Measurements from ENCODE around the gene ZNF417. TPM values are rescaled to one million over a fixed set of nuclear protein-coding genes. Genes with fewer than 3 reads are reported as not detected.

Gene ZNF417
- total RNA-seq, 1 experiment from 2014 or later, result 12.3 TPM

GRCh38 chr19:57946316-57946715 lies 29.9 kb upstream of the ZNF417 start:
- H3K36me3 ChIP-seq (ENCODE audit: insufficient read depth, low read length), result peaks cover 22% of the 10 kb centered on the region
- H3K79me2 ChIP-seq (ENCODE audit: low read length), result peaks cover 27% of the 10 kb centered on the region
- H3K4me1 ChIP-seq (ENCODE audit: low read length), result peaks cover 6% of the 10 kb centered on the region; the same call in 1 of the 2 replicates
- no peaks in the 10 kb centered on the region for H4K20me1 ChIP-seq (ENCODE audit: insufficient read depth, low read depth, low read length)
- H3K4me2 ChIP-seq (ENCODE audit: low read depth, low read length, poor library complexity, severe bottlenecking), result peak overlapping the region; percentile 63
- H3K27me3 ChIP-seq (ENCODE audit: low read length), result no peaks in the 10 kb centered on the region; the same call in 1 of the 2 replicates
- no peak for DNase-seq
- H3K27ac ChIP-seq (ENCODE audit: low read length), result no peak overlapping the region
- H3K4me3 ChIP-seq (ENCODE audit: low read length), result peak overlapping the region; percentile 73
- peaks cover 60% of the 10 kb centered on the region for H3K9me3 ChIP-seq (ENCODE audit: low read length)
- H2AFZ ChIP-seq (ENCODE audit: low read length), result no peak overlapping the region
- no peaks in the 10 kb centered on the region for H3K9me2 ChIP-seq (replicated peaks; ENCODE audit: insufficient read depth, low read length)
- H3K9ac ChIP-seq (ENCODE audit: low read length), result no peak overlapping the region

- Histone ChIP-seq H3K79me2 (ENCODE audit: low read length) (peaks cover 20% of the 10 kb centered on the region), H2AFZ (ENCODE audit: low read length) (no peak overlapping the region), H4K20me1 (ENCODE audit: insufficient read depth, low read depth, low read length) (no peaks in the 10 kb centered on the region), H3K27me3 (ENCODE audit: low read length) (no peaks in the 10 kb centered on the region), H3K9me3 (ENCODE audit: low read length) (peaks cover 49% of the 10 kb centered on the region), H3K36me3 (ENCODE audit: insufficient read depth, low read length) (peaks cover 29% of the 10 kb centered on the region), H3K9me2 (replicated peaks; ENCODE audit: insufficient read depth, low read length) (no peaks in the 10 kb centered on the region), H3K27ac (ENCODE audit: low read length) (no peak overlapping the region), H3K9ac (ENCODE audit: low read length) (no peak overlapping the region), H3K4me2 (ENCODE audit: low read depth, low read length, poor library complexity, severe bottlenecking) (no peak overlapping the region), H3K4me3 (ENCODE audit: low read length) (no peak overlapping the region), H3K4me1 (ENCODE audit: low read length) (peaks cover 3% of the 10 kb centered on the region; the same call in 1 of the 2 replicates)
- no peak for DNase-seq
Observed at GRCh38 chr19:57941593-57941992, 25.2 kb upstream of the ZNF417 start.

GRCh38 chr19:57935731-57936130 lies 19.3 kb upstream of the ZNF417 start:
- no peak overlapping the region for H3K27ac ChIP-seq (ENCODE audit: low read length)
- no peaks in the 10 kb centered on the region for H3K4me1 ChIP-seq (ENCODE audit: low read length)
- no peak for DNase-seq
- H2AFZ ChIP-seq (ENCODE audit: low read length), result no peak overlapping the region
- peaks cover 24% of the 10 kb centered on the region for H3K9me3 ChIP-seq (ENCODE audit: low read length)
- no peaks in the 10 kb centered on the region for H3K79me2 ChIP-seq (ENCODE audit: low read length)
- 0 out of 2 replicates have a peak, but pooled peaks cover under 1% of the 10 kb centered on the region for H3K36me3 ChIP-seq (ENCODE audit: insufficient read depth, low read length)
- H4K20me1 ChIP-seq (ENCODE audit: insufficient read depth, low read depth, low read length), result no peaks in the 10 kb centered on the region
- H3K9me2 ChIP-seq (replicated peaks; ENCODE audit: insufficient read depth, low read length), result no peaks in the 10 kb centered on the region
- H3K4me2 ChIP-seq (ENCODE audit: low read depth, low read length, poor library complexity, severe bottlenecking), result no peak overlapping the region
- H3K9ac ChIP-seq (ENCODE audit: low read length), result no peak overlapping the region
- H3K4me3 ChIP-seq (ENCODE audit: low read length), result no peak overlapping the region
- H3K27me3 ChIP-seq (ENCODE audit: low read length), result no peaks in the 10 kb centered on the region

GRCh38 chr19:57934820-57935665 lies 18.7 kb upstream of the ZNF417 start, which contains the start of gene ZNF418:
Gene ZNF418 (minus strand): TSS chr19:57935402. CDS start chr19:57933822, 1,580 bp downstream.
- Histone ChIP-seq H3K4me3 (ENCODE audit: low read length) (no peak within 1 kb of the TSS), H3K4me2 (ENCODE audit: low read depth, low read length, poor library complexity, severe bottlenecking) (no peak within 1 kb of the TSS), H3K27ac (ENCODE audit: low read length) (no peak within 1 kb of the TSS), H3K9me3 (ENCODE audit: low read length) (peaks cover 24% of the 10 kb centered on the region), H4K20me1 (ENCODE audit: insufficient read depth, low read depth, low read length) (no peaks in the 10 kb centered on the region), H3K27me3 (ENCODE audit: low read length) (no peaks in the 10 kb centered on the region), H3K9ac (ENCODE audit: low read length) (no peak within 1 kb of the TSS), H3K9me2 (replicated peaks; ENCODE audit: insufficient read depth, low read length) (no peaks in the 10 kb centered on the region), H3K4me1 (ENCODE audit: low read length) (no peaks in the 10 kb centered on the region), H3K36me3 (ENCODE audit: insufficient read depth, low read length) (no peaks in the 10 kb centered on the region), H3K79me2 (ENCODE audit: low read length) (no peaks in the 10 kb centered on the region), H2AFZ (ENCODE audit: low read length) (no peak within 1 kb of the TSS)
- DNase-seq, result no peak

GRCh38 chr19:57927587-57927986 lies 11.2 kb upstream of the ZNF417 start:
- no peaks in the 10 kb centered on the region for H3K79me2 ChIP-seq (ENCODE audit: low read length)
- H4K20me1 ChIP-seq (ENCODE audit: insufficient read depth, low read depth, low read length), result no peaks in the 10 kb centered on the region
- no peaks in the 10 kb centered on the region for H3K27me3 ChIP-seq (ENCODE audit: low read length)
- no peak overlapping the region for H3K4me3 ChIP-seq (ENCODE audit: low read length)
- H3K4me1 ChIP-seq (ENCODE audit: low read length), result no peaks in the 10 kb centered on the region
- DNase-seq, result no peak
- peaks cover 28% of the 10 kb centered on the region for H3K9me3 ChIP-seq (ENCODE audit: low read length)
- H3K9me2 ChIP-seq (replicated peaks; ENCODE audit: insufficient read depth, low read length), result no peaks in the 10 kb centered on the region
- no peak overlapping the region for H3K27ac ChIP-seq (ENCODE audit: low read length)
- H3K36me3 ChIP-seq (ENCODE audit: insufficient read depth, low read length), result no peaks in the 10 kb centered on the region
- H3K9ac ChIP-seq (ENCODE audit: low read length), result no peak overlapping the region
- H2AFZ ChIP-seq (ENCODE audit: low read length), result no peak overlapping the region
- no peak overlapping the region for H3K4me2 ChIP-seq (ENCODE audit: low read depth, low read length, poor library complexity, severe bottlenecking)

GRCh38 chr19:57914531-57914930 lies 1.9 kb downstream of the ZNF417 start:
- Histone ChIP-seq H3K4me1 (ENCODE audit: low read length) (peaks cover 7% of the 10 kb centered on the region), H3K79me2 (ENCODE audit: low read length) (peaks cover 43% of the 10 kb centered on the region), H4K20me1 (ENCODE audit: insufficient read depth, low read depth, low read length) (no peaks in the 10 kb centered on the region), H3K27ac (ENCODE audit: low read length) (no peak overlapping the region), H3K4me3 (ENCODE audit: low read length) (no peak overlapping the region), H3K9ac (ENCODE audit: low read length) (no peak overlapping the region), H3K4me2 (ENCODE audit: low read depth, low read length, poor library complexity, severe bottlenecking) (no peak overlapping the region), H3K36me3 (ENCODE audit: insufficient read depth, low read length) (peaks cover 38% of the 10 kb centered on the region), H3K27me3 (ENCODE audit: low read length) (no peaks in the 10 kb centered on the region), H3K9me2 (replicated peaks; ENCODE audit: insufficient read depth, low read length) (no peaks in the 10 kb centered on the region), H3K9me3 (ENCODE audit: low read length) (peaks cover 25% of the 10 kb centered on the region), H2AFZ (ENCODE audit: low read length) (no peak overlapping the region)
- DNase-seq, result no peak

- H3K9ac ChIP-seq (ENCODE audit: low read length), result no peak overlapping the region
- peaks cover 46% of the 10 kb centered on the region for H3K36me3 ChIP-seq (ENCODE audit: insufficient read depth, low read length)
- peaks cover 28% of the 10 kb centered on the region for H3K9me3 ChIP-seq (ENCODE audit: low read length)
- H3K4me3 ChIP-seq (ENCODE audit: low read length), result no peak overlapping the region
- H3K4me1 ChIP-seq (ENCODE audit: low read length), result peaks cover 16% of the 10 kb centered on the region
- H2AFZ ChIP-seq (ENCODE audit: low read length), result no peak overlapping the region
- H3K27ac ChIP-seq (ENCODE audit: low read length), result no peak overlapping the region
- H3K79me2 ChIP-seq (ENCODE audit: low read length), result peaks cover 26% of the 10 kb centered on the region
- H3K27me3 ChIP-seq (ENCODE audit: low read length), result no peaks in the 10 kb centered on the region
- no peak overlapping the region for H3K4me2 ChIP-seq (ENCODE audit: low read depth, low read length, poor library complexity, severe bottlenecking)
- no peaks in the 10 kb centered on the region for H4K20me1 ChIP-seq (ENCODE audit: insufficient read depth, low read depth, low read length)
- H3K9me2 ChIP-seq (replicated peaks; ENCODE audit: insufficient read depth, low read length), result no peaks in the 10 kb centered on the region
- no peak for DNase-seq
Observed at GRCh38 chr19:57907394-57907793, 9.0 kb downstream of the ZNF417 start.

- H2AFZ ChIP-seq (ENCODE audit: low read length), result no peak overlapping the region
- peak overlapping the region; percentile 4; the same call in 1 of the 2 replicates for H3K9ac ChIP-seq (ENCODE audit: low read length)
- H3K36me3 ChIP-seq (ENCODE audit: insufficient read depth, low read length), result peaks cover 31% of the 10 kb centered on the region
- H4K20me1 ChIP-seq (ENCODE audit: insufficient read depth, low read depth, low read length), result no peaks in the 10 kb centered on the region
- peaks cover 22% of the 10 kb centered on the region for H3K9me3 ChIP-seq (ENCODE audit: low read length)
- peak overlapping the region; percentile 35; the same call in 1 of the 2 replicates for H3K4me3 ChIP-seq (ENCODE audit: low read length)
- DNase-seq, result peak; percentile 84
- peaks cover 23% of the 10 kb centered on the region for H3K79me2 ChIP-seq (ENCODE audit: low read length)
- H3K4me2 ChIP-seq (ENCODE audit: low read depth, low read length, poor library complexity, severe bottlenecking), result peak overlapping the region; percentile 22
- H3K27me3 ChIP-seq (ENCODE audit: low read length), result no peaks in the 10 kb centered on the region
- peaks cover 16% of the 10 kb centered on the region for H3K4me1 ChIP-seq (ENCODE audit: low read length)
- H3K27ac ChIP-seq (ENCODE audit: low read length), result peak overlapping the region; percentile 84
- H3K9me2 ChIP-seq (replicated peaks; ENCODE audit: insufficient read depth, low read length), result no peaks in the 10 kb centered on the region
Observed at GRCh38 chr19:57905258-57905657, 11.1 kb downstream of the ZNF417 start.

Measured in Karpas-422 (cell line).